HCT116 (cell line): ENCODE measurements around the gene CDK11A. TPM values are rescaled to one million over a fixed set of nuclear protein-coding genes. Genes with fewer than 3 reads are reported as not detected.
A peak's percentile ranks its signal among the peaks of the same experiment; 100 is the strongest.
"Not testable (repeated sequence)": the region's sequence is repeated elsewhere in the genome, so short reads cannot be mapped to it uniquely, and the experiment has no call there.

ENCODE experiments used
- ATAC-seq: fragments of 200-7000 bp; cut with Tn5 transposase; 2 replicates; pipeline ENCODE4 v1.9.1; 2020; ENCODE audit warnings: mild to moderate bottlenecking, moderate library complexity
- BruUV-seq: library from RNA; stranded (reverse); fragments of 400-500 nt; replicated peaks from 2 replicates; lab custom pipeline; 2021; lab: Mats Ljungman, UMichigan
- CTCF ChIA-PET: fragments of 300-600 bp; sonication (Branson Sonifier 250); formaldehyde crosslinking; loops from one replicate; lab custom pipeline; 2021; ENCODE audit warnings: antibody characterized with exemption; lab: Charles Lee
- POLR2A ChIA-PET: fragments of 300-600, 350-600 bp; sonication (Branson Sonifier 250); formaldehyde crosslinking; loops from one replicate; lab custom pipeline; 2021; ENCODE audit warnings: antibody characterized with exemption; lab: Charles Lee
- RAD21 ChIA-PET, 2 experiments: fragments of 300-600 bp; sonication (Branson Sonifier 250); formaldehyde crosslinking; loops; one replicate each; lab custom pipeline; 2023; ENCODE audit warnings: low total read pairs in 2 of 2; ENCODE audit not compliant: uncharacterized antibody in 2 of 2, unreplicated experiment in 2 of 2, low non-redundant PET in 1 of 2; lab: Charles Lee
- DNase-seq: peaks from one replicate; pipeline ENCODE4 v3.0.0-alpha.2; 2010; ENCODE audit warnings: low read depth, low spot score
- H2AFZ ChIP-seq: fragments of 200-600 bp; shearing (Covaris generic), sonication (generic); 2 replicates; pipeline ENCODE4 v1.6.1; 2017; ENCODE audit warnings: low read depth, mixed run types, mixed read lengths, antibody characterized with exemption, low read length; ENCODE audit not compliant: poor library complexity, severe bottlenecking
- H3K27ac ChIP-seq: 2 replicates; pipeline ENCODE4 v1.5.1; 2012; ENCODE audit warnings: low read depth, low read length
- H3K27me3 ChIP-seq: fragments of 200-600 bp; sonication (generic); 2 replicates; pipeline ENCODE4 v1.6.1; 2016; ENCODE audit warnings: mixed run types, low read length, mixed read lengths; ENCODE audit not compliant: insufficient read depth
- H3K36me3 ChIP-seq, 2 experiments: fragments of 200-500 bp in 1 of 2; fragments of 200-600 bp in 1 of 2; sonication (Bioruptor generic) in 1 of 2; sonication (generic) in 1 of 2; 2 replicates each; pipeline versions ENCODE4 v1.5.1 to v1.6.1; 2014 to 2016; ENCODE audit warnings: low read length in 2 of 2, inconsistent platforms in 1 of 2, mixed read lengths in 1 of 2, mixed run types in 1 of 2; ENCODE audit not compliant: insufficient read depth in 2 of 2, control insufficient read depth in 1 of 2
- H3K4me1 ChIP-seq, 2 experiments: fragments of 200-600 bp in 1 of 2; sonication (generic) in 1 of 2; 2 replicates each; pipeline versions ENCODE4 v1.5.1 to v1.6.1; 2012 to 2017; ENCODE audit warnings: low read length in 2 of 2, inconsistent platforms in 1 of 2, mild to moderate bottlenecking in 1 of 2, mixed read lengths in 1 of 2, mixed run types in 1 of 2, moderate library complexity in 1 of 2; ENCODE audit not compliant: insufficient read depth in 2 of 2, control insufficient read depth in 1 of 2
- H3K4me2 ChIP-seq: fragments of 200-600 bp; sonication (generic); 2 replicates; pipeline ENCODE4 v1.6.1; 2017; ENCODE audit warnings: mixed run types, low read length, mixed read lengths
- H3K4me3 ChIP-seq, 2 experiments: fragments of 200-600 bp in 1 of 2; sonication (generic) in 1 of 2; replicated peaks in 1 of 2; 2 replicates each; pipeline ENCODE4 v1.5.1; 2011 to 2016; ENCODE audit warnings: low read length in 2 of 2, control low read depth in 1 of 2, low read depth in 1 of 2, mild to moderate bottlenecking in 1 of 2, mixed read lengths in 1 of 2, mixed run types in 1 of 2
- H3K79me2 ChIP-seq: fragments of 200-600 bp; sonication (generic); 2 replicates; pipeline ENCODE4 v1.6.1; 2017; ENCODE audit warnings: mild to moderate bottlenecking, mixed run types, low read length, moderate library complexity, mixed read lengths; ENCODE audit not compliant: insufficient read depth
- H3K9ac ChIP-seq: fragments of 200-600 bp; sonication (generic); 2 replicates; pipeline ENCODE4 v1.6.1; 2016; ENCODE audit warnings: low read length, mixed read lengths
- H3K9me2 ChIP-seq: fragments of 200-600 bp; sonication (generic), shearing (Covaris generic); 2 replicates; pipeline ENCODE4 v1.6.1; 2017; ENCODE audit warnings: mixed run types, mild to moderate bottlenecking, moderate library complexity; ENCODE audit not compliant: insufficient read depth
- H3K9me3 ChIP-seq, 2 experiments: fragments of 200-500 bp in 1 of 2; fragments of 200-600 bp in 1 of 2; sonication (Bioruptor generic) in 1 of 2; sonication (generic) in 1 of 2; 2 replicates each; pipeline ENCODE4 v1.6.1; 2014 to 2017; ENCODE audit warnings: low read length in 2 of 2, mixed read lengths in 2 of 2, inconsistent platforms in 1 of 2, low read depth in 1 of 2, mild to moderate bottlenecking in 1 of 2, mixed run types in 1 of 2, moderate library complexity in 1 of 2; ENCODE audit not compliant: control insufficient read depth in 1 of 2, insufficient read depth in 1 of 2
- H4K20me1 ChIP-seq: fragments of 200-600 bp; sonication (generic), shearing (Covaris generic); 2 replicates; pipeline ENCODE4 v1.6.1; 2017; ENCODE audit warnings: mixed run types, mild to moderate bottlenecking, moderate library complexity; ENCODE audit not compliant: insufficient read depth
- intact Hi-C: fragments of 100-400 bp; cut with micrococcal nuclease; formaldehyde crosslinking; loops from 2 replicates; pipeline ENCODE4 v1.10.0; 2022
- total RNA-seq: library from RNA; stranded (reverse); gene quantifications from one replicate; pipeline ENCODE4 v1.2.1, GENCODE V29; 2021; ENCODE audit not compliant: unreplicated experiment

The CDK11A gene
- total RNA-seq, 1 experiment from 2014 or later = 61.0 TPM

DNA sequence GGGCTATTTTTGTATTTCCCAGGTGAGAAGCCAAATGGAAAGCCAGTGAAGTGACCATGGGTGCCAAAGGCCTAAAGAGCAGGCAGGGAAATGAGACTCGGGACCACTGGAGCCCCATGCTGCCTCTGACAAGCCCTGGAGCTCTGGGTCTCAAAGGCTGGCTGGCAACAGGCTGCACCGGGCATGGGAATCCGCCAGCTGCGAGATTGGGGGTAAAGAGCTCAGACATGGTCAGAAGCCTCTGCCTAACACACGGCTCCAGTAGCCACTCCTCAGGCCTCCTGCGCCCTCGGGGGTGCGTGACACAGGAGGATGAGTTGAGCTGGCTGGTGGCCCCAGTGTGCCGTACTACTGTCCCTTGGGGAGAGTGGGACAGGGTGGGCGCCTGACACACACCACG is 59.8 kb downstream of the CDK11A start:
- H3K4me1 ChIP-seq, H2AFZ ChIP-seq, H3K4me3 ChIP-seq, H3K9me2 ChIP-seq, H3K9ac ChIP-seq, H3K27ac ChIP-seq, H3K9me3 ChIP-seq, H3K36me3 ChIP-seq, H3K4me2 ChIP-seq, CTCF ChIA-PET, intact Hi-C loops, ATAC-seq, H4K20me1 ChIP-seq, DNase-seq, POLR2A ChIA-PET, H3K27me3 ChIP-seq, RAD21 ChIA-PET, H3K79me2 ChIP-seq: not testable (repeated sequence)
- BruUV-seq = TSS peak; percentile 17

DNA sequence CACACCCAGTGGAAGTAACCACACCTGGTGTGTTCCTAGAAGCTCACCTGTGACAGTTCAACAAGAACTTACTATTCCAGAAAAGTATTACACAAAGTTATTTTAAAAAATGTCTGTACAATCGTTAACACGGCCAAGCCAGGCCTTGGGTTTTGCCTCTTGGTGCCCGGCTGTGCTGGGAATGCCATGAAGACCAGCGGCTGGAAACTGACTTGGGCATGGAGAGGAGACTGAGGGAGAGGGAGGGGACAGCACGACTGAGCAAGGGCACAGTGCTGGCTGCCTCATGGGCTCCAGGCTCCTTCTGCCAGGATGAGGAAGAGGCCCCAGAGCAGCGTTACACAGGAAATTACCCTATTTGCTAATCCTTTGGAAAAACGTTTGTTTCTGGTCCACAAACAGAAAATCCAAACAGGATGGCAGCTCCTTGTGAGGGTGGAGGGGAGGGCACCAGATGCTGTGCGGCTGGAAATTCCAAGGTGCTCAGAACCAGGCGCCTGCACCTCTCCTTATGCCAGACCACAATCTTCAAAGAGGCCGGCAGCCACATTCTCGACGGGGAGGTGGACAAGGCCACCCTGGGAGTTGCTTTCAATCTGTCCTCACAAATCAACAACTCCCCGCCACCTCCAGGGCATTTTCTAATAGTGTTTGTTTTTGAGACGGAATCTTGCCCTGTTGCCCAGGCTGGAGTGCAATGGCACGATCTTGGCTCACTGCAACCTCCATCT is 61.2 kb downstream of the CDK11A start:
- H3K9me3 ChIP-seq, intact Hi-C loops, BruUV-seq, H3K4me2 ChIP-seq, H3K9ac ChIP-seq, CTCF ChIA-PET, H3K4me3 ChIP-seq, H3K27ac ChIP-seq, POLR2A ChIA-PET, DNase-seq, H4K20me1 ChIP-seq, H3K9me2 ChIP-seq, H3K79me2 ChIP-seq, H3K27me3 ChIP-seq, ATAC-seq, H3K4me1 ChIP-seq, H2AFZ ChIP-seq, RAD21 ChIA-PET, H3K36me3 ChIP-seq: not testable (repeated sequence)

DNA sequence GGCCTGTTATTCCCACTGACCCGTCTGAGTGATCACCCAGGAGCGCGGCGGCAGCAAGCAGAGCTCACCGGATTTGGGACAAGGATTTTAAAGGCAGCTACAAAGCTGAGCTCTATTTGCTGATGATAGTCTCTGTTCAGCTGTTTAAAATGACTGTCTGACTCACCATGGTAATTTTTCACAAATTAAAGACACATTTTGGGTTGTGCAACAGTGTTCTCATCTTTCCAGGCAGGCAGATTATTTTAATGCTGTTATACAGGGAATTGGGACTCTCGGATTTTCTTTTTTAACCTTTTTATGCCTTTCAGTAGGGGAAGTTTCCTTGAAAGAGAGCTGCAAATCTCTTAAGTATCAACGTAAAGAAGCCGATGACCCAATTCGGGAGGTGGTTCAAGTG is 61.8 kb downstream of the CDK11A start:
- BruUV-seq, H3K9ac ChIP-seq, H3K4me3 ChIP-seq, H3K4me2 ChIP-seq, DNase-seq, H3K9me2 ChIP-seq, H3K27me3 ChIP-seq, H3K9me3 ChIP-seq, H3K4me1 ChIP-seq, RAD21 ChIA-PET, H2AFZ ChIP-seq, POLR2A ChIA-PET, CTCF ChIA-PET, H4K20me1 ChIP-seq, intact Hi-C loops, H3K79me2 ChIP-seq, H3K27ac ChIP-seq, H3K36me3 ChIP-seq, ATAC-seq: not testable (repeated sequence)
